Measurements from ENCODE around the gene FAM50A.

The FAM50A gene

DNA sequence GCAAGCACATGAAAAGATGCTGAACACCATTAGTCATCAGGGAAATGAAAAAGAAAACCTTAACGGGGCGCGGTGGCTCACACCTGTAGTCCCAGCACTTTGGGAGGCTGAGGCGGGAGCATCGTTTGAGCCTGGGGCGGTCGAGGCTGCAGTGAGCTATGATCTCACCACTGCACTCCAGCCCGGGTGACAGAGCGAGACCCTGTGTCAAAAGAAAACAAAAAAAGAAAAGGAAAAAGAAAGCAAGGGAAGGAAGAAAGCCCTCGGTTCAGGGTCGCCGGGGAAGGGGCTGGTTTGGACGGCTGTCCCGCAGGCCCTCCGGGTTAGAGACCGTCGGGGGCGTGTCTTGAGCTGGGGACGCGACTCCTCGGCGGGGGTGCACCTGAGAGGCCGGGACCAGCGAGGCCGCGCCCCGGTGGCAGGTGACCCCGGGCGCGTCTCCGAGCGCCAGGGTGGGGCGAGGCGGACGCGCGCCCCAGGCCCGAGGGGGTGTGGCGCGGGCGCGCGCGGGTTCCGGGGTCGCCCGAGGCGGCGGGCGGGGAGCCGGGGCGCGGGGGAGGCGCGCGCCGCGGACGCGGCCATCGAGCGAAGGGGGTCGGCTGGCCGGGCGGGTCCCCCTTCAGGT lies 13.7 kb downstream of the FAM50A start:
- TF ChIP-seq, protein P1, sequence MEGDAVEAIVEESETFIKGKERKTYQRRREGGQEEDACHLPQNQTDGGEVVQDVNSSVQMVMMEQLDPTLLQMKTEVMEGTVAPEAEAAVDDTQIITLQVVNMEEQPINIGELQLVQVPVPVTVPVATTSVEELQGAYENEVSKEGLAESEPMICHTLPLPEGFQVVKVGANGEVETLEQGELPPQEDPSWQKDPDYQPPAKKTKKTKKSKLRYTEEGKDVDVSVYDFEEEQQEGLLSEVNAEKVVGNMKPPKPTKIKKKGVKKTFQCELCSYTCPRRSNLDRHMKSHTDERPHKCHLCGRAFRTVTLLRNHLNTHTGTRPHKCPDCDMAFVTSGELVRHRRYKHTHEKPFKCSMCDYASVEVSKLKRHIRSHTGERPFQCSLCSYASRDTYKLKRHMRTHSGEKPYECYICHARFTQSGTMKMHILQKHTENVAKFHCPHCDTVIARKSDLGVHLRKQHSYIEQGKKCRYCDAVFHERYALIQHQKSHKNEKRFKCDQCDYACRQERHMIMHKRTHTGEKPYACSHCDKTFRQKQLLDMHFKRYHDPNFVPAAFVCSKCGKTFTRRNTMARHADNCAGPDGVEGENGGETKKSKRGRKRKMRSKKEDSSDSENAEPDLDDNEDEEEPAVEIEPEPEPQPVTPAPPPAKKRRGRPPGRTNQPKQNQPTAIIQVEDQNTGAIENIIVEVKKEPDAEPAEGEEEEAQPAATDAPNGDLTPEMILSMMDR (conservative IDR thresholded peaks at IDR 0.05): no peak
- H3K27ac ChIP-seq: peak overlapping the region; percentile 77

DNA sequence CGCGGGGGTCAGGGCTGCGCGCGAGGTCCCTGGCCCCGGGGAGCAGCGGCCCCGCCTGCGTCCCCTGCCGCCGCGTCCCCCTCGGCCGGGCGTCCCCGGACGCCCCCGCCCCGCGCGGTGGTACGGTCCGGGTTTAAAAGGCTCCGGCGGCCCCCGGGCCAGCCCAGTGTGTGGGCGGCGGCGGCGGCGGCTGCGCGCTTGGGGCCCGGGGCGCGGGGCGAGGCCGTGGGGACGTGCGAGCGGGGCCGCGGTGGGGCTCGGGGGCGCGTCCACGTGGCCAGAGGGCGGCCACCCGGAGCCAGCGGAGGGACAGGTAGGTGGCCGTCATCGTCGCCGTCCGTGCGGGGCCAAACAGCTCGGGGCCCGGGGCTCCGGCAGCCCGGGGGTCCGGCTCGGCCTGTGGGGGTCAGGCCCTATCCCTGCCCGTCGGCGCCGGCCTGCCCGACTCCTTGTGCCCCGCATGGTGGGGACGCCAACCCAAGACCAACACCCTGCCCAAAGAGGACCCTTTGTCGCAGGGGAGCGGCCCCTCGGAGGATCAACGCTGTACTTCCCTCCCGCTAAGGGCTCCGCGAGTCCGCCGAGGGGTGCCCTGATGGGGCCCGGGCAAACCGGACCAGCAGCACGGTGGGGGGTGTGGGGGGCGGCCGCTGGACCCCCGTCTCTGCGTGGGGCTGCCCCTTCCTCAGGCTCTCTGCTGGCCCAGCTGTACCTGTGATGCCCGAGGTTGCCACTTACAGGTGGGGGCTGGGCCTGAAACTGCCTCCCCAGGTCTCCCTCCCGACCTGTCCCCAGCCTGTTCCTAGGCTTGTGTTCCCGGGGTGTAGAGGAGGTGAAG lies 14.4 kb downstream of the FAM50A start, which contains the start of gene PLXNA3:
TSS of gene PLXNA3 (plus strand) at position 166 of the 838 bp plus-strand sequence. CDS start 1,903 bp downstream, outside the sequence.
- H3K27ac ChIP-seq: peak within 1 kb of the TSS; percentile 77
- TF ChIP-seq, protein P1 (conservative IDR thresholded peaks at IDR 0.05): no peak

DNA sequence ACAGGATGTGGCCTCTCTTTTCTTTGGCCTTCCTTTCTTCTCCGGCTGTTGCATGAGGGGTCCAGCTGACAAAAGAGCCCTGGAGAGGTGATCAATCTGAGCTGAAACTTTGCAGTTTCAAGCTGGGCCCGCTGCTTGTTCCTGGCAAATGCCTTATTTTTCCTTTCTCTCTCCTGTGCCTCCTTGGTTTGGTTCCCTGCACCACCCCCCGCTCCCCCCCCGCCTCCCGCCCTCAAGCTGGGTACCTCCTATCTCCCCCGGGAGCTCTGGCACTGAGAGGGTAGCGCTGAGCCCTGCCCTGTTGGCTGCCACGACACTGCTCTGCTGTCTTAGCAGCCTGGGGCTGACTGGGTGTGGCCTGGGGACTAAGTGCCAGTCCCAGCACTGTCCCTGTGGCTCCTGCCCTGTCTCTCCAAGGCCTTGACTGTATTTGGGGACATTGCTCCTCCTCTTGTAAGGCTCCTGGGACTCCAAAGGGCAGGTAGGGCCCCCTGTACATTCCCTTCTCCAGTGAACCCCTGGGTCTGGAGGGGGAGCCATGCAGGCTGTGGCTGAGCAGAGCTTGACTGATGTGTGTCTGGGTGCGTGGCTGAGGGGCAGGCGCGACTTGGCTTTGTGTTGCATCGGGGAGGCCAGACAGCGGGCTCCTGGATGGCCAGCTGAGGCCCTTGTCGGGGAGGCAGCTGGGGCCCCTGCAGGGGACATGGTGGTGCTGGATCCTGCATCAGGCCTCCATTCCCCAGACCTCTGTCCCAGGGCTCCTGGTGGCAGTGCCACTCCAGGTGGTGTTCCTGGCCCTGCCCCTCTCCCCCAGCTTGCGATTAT lies 15.2 kb downstream of the FAM50A start:
- TF ChIP-seq, protein P1 (conservative IDR thresholded peaks at IDR 0.05): no peak
- H3K27ac ChIP-seq: peak overlapping the region; percentile 77; the same call in 1 of the 2 replicates

DNA sequence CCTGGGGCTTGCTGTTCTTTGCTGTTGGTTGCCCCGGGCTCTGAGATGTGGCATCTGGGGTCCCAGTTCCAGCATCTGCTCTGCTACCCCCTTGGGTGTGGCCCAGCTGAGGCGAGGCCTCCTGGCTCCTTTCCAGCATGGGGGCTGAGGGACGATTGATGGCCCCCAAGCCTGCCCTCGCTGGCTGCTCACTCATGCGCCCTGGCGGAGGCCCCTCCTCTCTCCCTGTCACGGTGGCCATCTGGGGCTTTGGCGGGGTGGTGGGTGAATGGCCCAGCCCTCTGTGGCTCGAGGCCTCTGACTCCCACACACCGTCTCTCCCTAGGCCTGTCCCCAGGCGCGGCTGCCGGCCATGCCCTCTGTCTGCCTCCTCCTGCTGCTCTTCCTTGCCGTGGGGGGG lies 15.9 kb downstream of the FAM50A start:
- TF ChIP-seq, protein P1 (conservative IDR thresholded peaks at IDR 0.05): no peak
- peak overlapping the region; percentile 77; the same call in 1 of the 2 replicates for H3K27ac ChIP-seq

DNA sequence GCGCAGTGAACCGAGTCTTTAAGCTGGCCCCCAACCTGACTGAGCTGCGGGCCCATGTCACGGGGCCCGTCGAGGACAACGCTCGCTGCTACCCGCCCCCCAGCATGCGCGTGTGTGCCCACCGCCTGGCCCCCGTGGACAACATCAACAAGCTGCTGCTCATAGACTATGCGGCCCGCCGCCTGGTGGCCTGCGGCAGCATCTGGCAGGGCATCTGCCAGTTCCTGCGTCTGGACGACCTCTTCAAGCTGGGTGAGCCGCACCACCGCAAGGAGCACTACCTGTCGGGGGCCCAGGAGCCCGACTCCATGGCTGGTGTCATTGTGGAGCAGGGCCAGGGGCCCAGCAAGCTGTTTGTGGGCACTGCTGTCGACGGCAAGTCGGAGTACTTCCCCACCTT lies 16.4 kb downstream of the FAM50A start:
- TF ChIP-seq, protein P1 (conservative IDR thresholded peaks at IDR 0.05): no peak
- H3K27ac ChIP-seq: no peak overlapping the region

DNA sequence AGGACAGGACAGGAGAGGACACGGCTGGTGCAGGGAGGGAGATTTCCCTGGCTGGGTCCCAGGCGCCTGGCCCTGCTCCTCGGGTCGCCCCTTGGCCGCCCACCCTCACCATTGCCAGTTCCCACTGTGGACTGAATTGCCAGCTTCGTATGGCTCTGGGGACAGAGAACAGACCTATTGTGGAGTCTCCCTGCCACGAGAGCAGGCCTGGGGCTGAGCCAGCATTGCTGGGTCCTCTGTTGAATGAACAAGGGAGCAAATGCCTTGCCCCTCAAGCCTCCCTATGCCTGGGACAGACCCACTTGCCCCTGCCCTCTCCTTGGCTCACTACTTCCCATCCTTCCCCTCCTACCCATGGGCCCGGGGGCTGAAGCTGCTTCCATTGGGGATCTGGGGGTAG lies 18.5 kb downstream of the FAM50A start:
- TF ChIP-seq, protein P1 (conservative IDR thresholded peaks at IDR 0.05): no peak
- H3K27ac ChIP-seq: no peak overlapping the region
